B cell (primary cell): ENCODE measurements around the gene MBNL1.

Experiments used
- CTCF ChIP-seq: fragments of 200-600 bp; IDR thresholded peaks from one replicate; pipeline ENCODE4 v1.8.0; 2022; ENCODE audit warnings: antibody characterized with exemption, mild to moderate bottlenecking
- EZH2 ChIP-seq: IDR thresholded peaks from 2 replicates; pipeline ENCODE4 v1.6.1; 2012; ENCODE audit warnings: borderline replicate concordance, low read depth, mild to moderate bottlenecking, moderate library complexity, low read length; ENCODE audit not compliant: insufficient read depth, poor library complexity, severe bottlenecking

- TF ChIP-seq CTCF (no peak), EZH2 (no peak)
Measured at GRCh38 chr3:152335273-152335672, 66.5 kb downstream of the MBNL1 start.
